PC-9 (cell line): ENCODE results near the gene NOL9. TPM values are rescaled to one million over a fixed set of nuclear protein-coding genes. Genes with fewer than 3 reads are reported as not detected.

Experiments
- BruUV-seq: library from RNA; stranded (reverse); fragments of 400-500 nt; replicated peaks from 2 replicates; lab custom pipeline; 2021; lab: Mats Ljungman, UMichigan
- CTCF ChIA-PET: fragments of 300-600 bp; sonication (Branson Sonifier 250); formaldehyde crosslinking; loops from one replicate; lab custom pipeline; 2022; ENCODE audit warnings: antibody characterized with exemption; lab: Charles Lee
- POLR2A ChIA-PET: fragments of 300-600 bp; sonication (Branson Sonifier 250); formaldehyde crosslinking; loops from one replicate; lab custom pipeline; 2022; ENCODE audit warnings: antibody characterized with exemption; ENCODE audit not compliant: unreplicated experiment; lab: Charles Lee
- DNase-seq, 2 experiments: peaks; one replicate each; pipeline versions ENCODE4 v3.0.0 to v3.0.0-alpha.2; 2015 to 2022; ENCODE audit warnings: mixed read lengths in 1 of 2
- H2AFZ ChIP-seq: fragments of 200-600 bp; sonication (generic); 2 replicates; pipeline ENCODE4 v1.8.1; 2017; ENCODE audit warnings: antibody characterized with exemption
- H3F3A ChIP-seq: fragments of 200-600 bp; sonication (generic); 2 replicates; pipeline ENCODE4 v1.8.1; 2017; ENCODE audit warnings: antibody characterized with exemption, mild to moderate bottlenecking, low read depth; ENCODE audit not compliant: insufficient read depth
- H3K27ac ChIP-seq: fragments of 200-600 bp; sonication (generic); 2 replicates; pipeline ENCODE4 v1.6.1; 2016; ENCODE audit warnings: mixed run types
- H3K27me3 ChIP-seq: fragments of 200-600 bp; sonication (generic); 2 replicates; pipeline ENCODE4 v1.6.1; 2016; ENCODE audit warnings: low read depth, mixed run types; ENCODE audit not compliant: insufficient read depth
- H3K36me3 ChIP-seq: fragments of 200-600 bp; sonication (generic); 2 replicates; pipeline ENCODE4 v1.6.1; 2016; ENCODE audit warnings: low read depth, mixed run types
- H3K4me1 ChIP-seq: fragments of 200-600 bp; sonication (generic); replicated peaks from 2 replicates; pipeline ENCODE4 v1.6.1; 2016; ENCODE audit warnings: mixed run types; ENCODE audit not compliant: insufficient read depth
- H3K4me2 ChIP-seq: fragments of 200-600 bp; sonication (generic); 2 replicates; pipeline ENCODE4 v1.6.1; 2017; ENCODE audit warnings: mixed run types
- H3K4me3 ChIP-seq: fragments of 200-600 bp; sonication (generic); 2 replicates; pipeline ENCODE4 v1.6.1; 2016; ENCODE audit warnings: mixed run types
- H3K79me2 ChIP-seq: fragments of 200-600 bp; sonication (generic); 2 replicates; pipeline ENCODE4 v1.6.1; 2017; ENCODE audit warnings: low read depth, mixed run types
- H3K9me2 ChIP-seq: fragments of 200-600 bp; sonication (generic); 2 replicates; pipeline ENCODE4 v1.8.1; 2017; ENCODE audit warnings: mild to moderate bottlenecking; ENCODE audit not compliant: insufficient read depth
- H3K9me3 ChIP-seq: fragments of 200-600 bp; sonication (generic); 2 replicates; pipeline ENCODE4 v1.8.1; 2016; ENCODE audit warnings: low read depth; ENCODE audit not compliant: insufficient read depth
- H4K20me1 ChIP-seq: fragments of 200-600 bp; sonication (generic); 2 replicates; pipeline ENCODE4 v1.8.1; 2017; ENCODE audit not compliant: insufficient read depth
- CTCF ChIP-seq: fragments of 200-600 bp; sonication (generic); conservative IDR thresholded peaks from 2 replicates; pipeline ENCODE4 v1.6.1; 2017; ENCODE audit warnings: mixed run types, antibody characterized with exemption, mild to moderate bottlenecking, moderate library complexity
- EZH2 ChIP-seq: fragments of 200-600 bp; sonication (generic); IDR thresholded peaks from 2 replicates; pipeline ENCODE4 v1.8.0; 2017; ENCODE audit warnings: antibody characterized with exemption, low read depth
- intact Hi-C: fragments of 100-400 bp; cut with micrococcal nuclease; formaldehyde crosslinking; loops from one replicate; pipeline ENCODE4 v1.10.0; 2022; ENCODE audit not compliant: unreplicated experiment
- total RNA-seq: library from RNA; stranded (reverse); gene quantifications from 2 replicates; pipeline ENCODE4 v1.2.3, GENCODE V29; 2021

NOL9 gene
- total RNA-seq, 1 experiment from 2014 or later, result 28.4 TPM

- H3K9me3 ChIP-seq, result no peaks in the 10 kb centered on the region
- no peak overlapping the region for H3K4me3 ChIP-seq
- no peaks in the 10 kb centered on the region for H3K79me2 ChIP-seq
- ChIA-PET CTCF (interaction anchor here (0.8 kb wide), 1 partner anchor 17 kb away, joined by 5 read pairs; no protein-coding TSS in a partner anchor), POLR2A (no interaction called here)
- no peaks in the 10 kb centered on the region for H4K20me1 ChIP-seq
- DNase-seq, result no peak
- TF ChIP-seq EZH2, result no peak
- no peak for TF ChIP-seq CTCF
- no peaks in the 10 kb centered on the region for H3K36me3 ChIP-seq
- H2AFZ ChIP-seq, result no peak overlapping the region
- H3K27me3 ChIP-seq, result no peaks in the 10 kb centered on the region
- no peak overlapping the region for H3K4me2 ChIP-seq
- no peak overlapping the region for H3K27ac ChIP-seq
- intact Hi-C loops, result no loop called here
- no peaks in the 10 kb centered on the region for H3K9me2 ChIP-seq
- no peaks in the 10 kb centered on the region for H3K4me1 ChIP-seq
- no TSS peak for BruUV-seq
- no peaks in the 10 kb centered on the region for H3F3A ChIP-seq
Measured at GRCh38 chr1:6507037-6507428, 47.3 kb downstream of the NOL9 start.

GRCh38 chr1:6506210-6507036 lies 47.9 kb downstream of the NOL9 start:
- ChIA-PET CTCF (no interaction called here), POLR2A (interaction anchor here (0.6 kb wide), 1 partner anchor 78 kb away, joined by 4 read pairs; no protein-coding TSS in a partner anchor)
- Histone ChIP-seq H3K4me1 (no peaks in the 10 kb centered on the region), H3K4me3 (no peak overlapping the region), H3K27ac (no peak overlapping the region), H3F3A (no peaks in the 10 kb centered on the region), H4K20me1 (no peaks in the 10 kb centered on the region), H3K79me2 (no peaks in the 10 kb centered on the region), H3K9me3 (no peaks in the 10 kb centered on the region), H3K27me3 (no peaks in the 10 kb centered on the region), H2AFZ (no peak overlapping the region), H3K9me2 (no peaks in the 10 kb centered on the region), H3K36me3 (no peaks in the 10 kb centered on the region), H3K4me2 (no peak overlapping the region)
- no TSS peak for BruUV-seq
- intact Hi-C loops, result no loop called here
- TF ChIP-seq CTCF (no peak), EZH2 (no peak)
- no peak for DNase-seq

GRCh38 chr1:6505367-6506209 lies 48.7 kb downstream of the NOL9 start:
- Histone ChIP-seq H4K20me1 (no peaks in the 10 kb centered on the region), H3F3A (no peaks in the 10 kb centered on the region), H3K4me1 (no peaks in the 10 kb centered on the region), H3K9me3 (no peaks in the 10 kb centered on the region), H3K27ac (no peak overlapping the region), H2AFZ (no peak overlapping the region), H3K4me2 (no peak overlapping the region), H3K36me3 (no peaks in the 10 kb centered on the region), H3K9me2 (no peaks in the 10 kb centered on the region), H3K79me2 (no peaks in the 10 kb centered on the region), H3K4me3 (no peak overlapping the region), H3K27me3 (no peaks in the 10 kb centered on the region)
- POLR2A ChIA-PET, result interaction anchor here (0.6 kb wide), 1 partner anchor 78 kb away, joined by 4 read pairs; no protein-coding TSS in a partner anchor
- no TSS peak for BruUV-seq
- intact Hi-C loops, result no loop called here
- CTCF ChIA-PET, result no interaction called here
- no peak for DNase-seq
- no peak for TF ChIP-seq EZH2
- TF ChIP-seq CTCF, result no peak
